Smooth muscle cell (in vitro differentiated cells): ENCODE measurements around the gene NEU3. TPM values are rescaled to one million over a fixed set of nuclear protein-coding genes. Genes with fewer than 3 reads are reported as not detected.
A peak's percentile ranks its signal among the peaks of the same experiment; 100 is the strongest.

Experiments
- DNase-seq: peaks from one replicate; lab custom pipeline; 2025; ENCODE audit not compliant: unreplicated experiment; lab: John Stamatoyannopoulos, UW
- H2AFZ ChIP-seq: fragments of 200-600 bp; sonication (generic); 2 replicates; pipeline ENCODE4 v1.6.0; 2016; ENCODE audit warnings: antibody characterized with exemption, low read depth, mild to moderate bottlenecking
- H3F3A ChIP-seq: fragments of 200-600 bp; sonication (generic); 2 replicates; pipeline ENCODE4 v1.6.0; 2017; ENCODE audit warnings: antibody characterized with exemption, low read depth
- H3K27ac ChIP-seq: fragments of 200-600 bp; sonication (generic); 2 replicates; pipeline ENCODE4 v1.5.1; 2016; ENCODE audit warnings: low read depth, mild to moderate bottlenecking
- H3K27me3 ChIP-seq: fragments of 200-600 bp; sonication (generic); 2 replicates; pipeline ENCODE4 v1.6.1; 2016; ENCODE audit warnings: low read depth, mild to moderate bottlenecking
- H3K36me3 ChIP-seq: fragments of 200-600 bp; sonication (generic); 2 replicates; pipeline ENCODE4 v1.5.1; 2016; ENCODE audit warnings: low read depth
- H3K4me1 ChIP-seq: fragments of 200-600 bp; sonication (generic); 2 replicates; pipeline ENCODE4 v1.5.1; 2016; ENCODE audit warnings: low read depth
- H3K4me2 ChIP-seq: fragments of 200-600 bp; sonication (generic); 2 replicates; pipeline ENCODE4 v1.6.0; 2016; ENCODE audit warnings: mild to moderate bottlenecking
- H3K4me3 ChIP-seq: fragments of 200-600 bp; sonication (generic); 2 replicates; pipeline ENCODE4 v1.5.1; 2016; ENCODE audit warnings: mild to moderate bottlenecking
- H3K79me2 ChIP-seq: fragments of 200-600 bp; sonication (generic); 2 replicates; pipeline ENCODE4 v1.6.0; 2016; ENCODE audit warnings: low read depth, mild to moderate bottlenecking
- H3K9ac ChIP-seq: fragments of 200-600 bp; sonication (generic); 2 replicates; pipeline ENCODE4 v1.6.0; 2016; ENCODE audit warnings: low read depth
- H3K9me3 ChIP-seq: fragments of 200-600 bp; sonication (generic); replicated peaks from 2 replicates; pipeline ENCODE4 v1.5.1; 2016; ENCODE audit warnings: low read depth
- H4K20me1 ChIP-seq: fragments of 200-600 bp; sonication (generic); 2 replicates; pipeline ENCODE4 v1.6.0; 2016; ENCODE audit warnings: low read depth
- CTCF ChIP-seq: fragments of 200-600 bp; sonication (generic); IDR thresholded peaks from 2 replicates; pipeline ENCODE4 v1.5.1; 2017; ENCODE audit warnings: borderline replicate concordance, mild to moderate bottlenecking, antibody characterized with exemption; ENCODE audit not compliant: insufficient read depth, poor library complexity, severe bottlenecking
- WGBS: methylation state at CpG from one replicate; pipeline ENCODE4 v1.1.7; 2016; ENCODE audit warnings: low lambda C conversion rate; 5-methylcytosine and 5-hydroxymethylcytosine counted together
- polyA plus RNA-seq: library from polyadenylated mRNA; unstranded; fragments of >200 nt; fragmentation: Nextera tagmentation; extraction: Ambion mirVana; gene quantifications from 2 replicates; pipeline ENCODE4 v1.2.1, GENCODE V29; 2016
- total RNA-seq: library from RNA; depleted of rRNA; stranded (reverse); fragments of >200 nt; gene quantifications from 2 replicates; pipeline ENCODE4 v1.2.3, GENCODE V29; 2014

NEU3 gene
- total and polyA plus RNA-seq, 2 experiments from 2014 or later, result 3.9 to 5.0 TPM

DNA sequence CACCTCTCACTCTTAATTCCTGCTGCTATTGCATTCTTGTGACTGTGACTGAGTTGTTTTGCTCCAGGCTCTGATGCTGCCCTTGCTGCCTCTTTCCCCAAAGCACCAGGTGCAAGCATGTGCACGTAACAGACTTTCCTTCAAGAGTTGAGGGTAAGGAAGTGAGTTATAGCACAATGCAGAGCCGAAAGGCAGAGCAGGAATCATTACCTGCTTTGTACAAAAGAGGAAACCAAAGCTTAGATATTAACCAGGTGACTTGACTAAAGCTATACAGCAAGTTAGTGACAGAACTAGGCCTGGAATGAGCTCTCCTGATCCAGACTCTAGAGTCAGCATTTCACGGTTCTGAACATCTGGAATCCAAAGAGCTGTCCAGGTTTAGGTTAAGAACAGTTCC lies 33.6 kb downstream of the NEU3 start:
- no peak overlapping the region for H2AFZ ChIP-seq
- WGBS, result 93% methylated on average over 3 of the region's 3 CpGs
- H3K9me3 ChIP-seq, result no peaks in the 10 kb centered on the region

GRCh38 chr11:75022759-75023396 lies 34.1 kb downstream of the NEU3 start:
- WGBS, result 64% methylated on average over 5 of the region's 5 CpGs
- Histone ChIP-seq H3K4me3 (no peak overlapping the region), H3K79me2 (no peaks in the 10 kb centered on the region), H2AFZ (no peak overlapping the region), H3K4me2 (no peak overlapping the region), H3K9me3 (no peaks in the 10 kb centered on the region), H3K36me3 (no peaks in the 10 kb centered on the region), H3K27me3 (no peaks in the 10 kb centered on the region), H3K27ac (no peak overlapping the region), H3K4me1 (no peaks in the 10 kb centered on the region), H4K20me1 (no peaks in the 10 kb centered on the region), H3K9ac (no peak overlapping the region), H3F3A (no peaks in the 10 kb centered on the region)
- peak; percentile 47 for DNase-seq
- TF ChIP-seq CTCF, result peak; percentile 96

More for the DNA sequence above, 33.6 kb downstream of the NEU3 start:
- Histone ChIP-seq H3F3A (no peaks in the 10 kb centered on the region), H3K27me3 (no peaks in the 10 kb centered on the region), H3K4me3 (no peak overlapping the region), H3K79me2 (no peaks in the 10 kb centered on the region), H3K4me2 (no peak overlapping the region), H3K36me3 (no peaks in the 10 kb centered on the region), H4K20me1 (no peaks in the 10 kb centered on the region), H3K27ac (no peak overlapping the region), H3K4me1 (no peaks in the 10 kb centered on the region), H3K9ac (no peak overlapping the region)
- DNase-seq, result no peak
- TF ChIP-seq CTCF, result no peak

GRCh38 chr11:75023446-75024067 lies 34.8 kb downstream of the NEU3 start:
- no peak for DNase-seq
- TF ChIP-seq CTCF, result no peak
- WGBS, result 95% methylated on average over 6 of the region's 6 CpGs

DNA sequence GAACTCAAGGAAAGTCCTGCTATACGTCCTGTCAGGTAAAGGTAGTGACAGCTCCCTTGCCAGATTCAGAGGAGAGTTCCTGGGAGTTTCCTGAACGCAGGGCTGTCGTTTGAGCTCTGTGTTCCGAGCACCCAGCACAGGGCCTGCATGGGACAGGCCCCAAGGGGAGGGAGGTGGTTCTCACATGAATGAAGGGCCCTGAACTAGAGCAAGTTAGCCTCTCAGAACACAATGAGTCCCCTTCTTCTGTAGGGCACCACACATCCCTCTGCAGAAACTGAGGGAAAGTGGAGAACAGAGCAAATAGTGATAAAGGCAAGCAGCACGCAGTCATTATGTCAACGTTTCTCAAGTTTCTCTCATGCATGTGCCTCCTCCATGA lies 35.3 kb downstream of the NEU3 start:
- WGBS, result 70% methylated on average over 6 of the region's 6 CpGs
- TF ChIP-seq CTCF, result no peak

More at GRCh38 chr11:75023446-75024067, 34.8 kb downstream of the NEU3 start:
- H4K20me1 ChIP-seq, result no peaks in the 10 kb centered on the region
- H3K4me1 ChIP-seq, result no peaks in the 10 kb centered on the region
- H2AFZ ChIP-seq, result no peak overlapping the region
- H3K4me2 ChIP-seq, result no peak overlapping the region
- no peak overlapping the region for H3K9ac ChIP-seq
- no peaks in the 10 kb centered on the region for H3K27me3 ChIP-seq
- no peak overlapping the region for H3K4me3 ChIP-seq
- H3K36me3 ChIP-seq, result no peaks in the 10 kb centered on the region
- H3K9me3 ChIP-seq, result no peaks in the 10 kb centered on the region
- H3K27ac ChIP-seq, result no peak overlapping the region
- no peaks in the 10 kb centered on the region for H3K79me2 ChIP-seq
- no peaks in the 10 kb centered on the region for H3F3A ChIP-seq

More for the DNA sequence above, 35.3 kb downstream of the NEU3 start:
- Histone ChIP-seq H3K27me3 (no peaks in the 10 kb centered on the region), H2AFZ (no peak overlapping the region), H3K79me2 (no peaks in the 10 kb centered on the region), H3K27ac (no peak overlapping the region), H3K36me3 (no peaks in the 10 kb centered on the region), H3K4me3 (no peak overlapping the region), H3K9ac (no peak overlapping the region), H3F3A (no peaks in the 10 kb centered on the region), H4K20me1 (no peaks in the 10 kb centered on the region), H3K9me3 (no peaks in the 10 kb centered on the region), H3K4me1 (no peaks in the 10 kb centered on the region), H3K4me2 (no peak overlapping the region)
- DNase-seq, result no peak
